PC-3 (cell line): ENCODE results near the gene ARL8A. TPM values are rescaled to one million over a fixed set of nuclear protein-coding genes. Genes with fewer than 3 reads are reported as not detected.
"Not testable (repeated sequence)": the region's sequence is repeated elsewhere in the genome, so short reads cannot be mapped to it uniquely, and the experiment has no call there.

Source experiments
- ATAC-seq: fragments of 200-7000 bp; cut with Tn5 transposase; 2 replicates; pipeline ENCODE4 v1.9.1; 2020; ENCODE audit warnings: mild to moderate bottlenecking, moderate library complexity
- BruUV-seq: library from RNA; stranded (reverse); fragments of 400-500 nt; replicated peaks from 2 replicates; lab custom pipeline; 2021; lab: Mats Ljungman, UMichigan
- CTCF ChIA-PET: fragments of 300-600 bp; sonication (Branson Sonifier 250); formaldehyde crosslinking; loops from one replicate; lab custom pipeline; 2022; ENCODE audit warnings: antibody characterized with exemption; lab: Charles Lee
- POLR2A ChIA-PET: fragments of 300-600 bp; sonication (Branson Sonifier 250); formaldehyde crosslinking; loops from one replicate; lab custom pipeline; 2022; ENCODE audit warnings: antibody characterized with exemption; ENCODE audit not compliant: unreplicated experiment; lab: Charles Lee
- DNase-seq: peaks from one replicate; pipeline ENCODE4 v3.0.0-alpha.2; 2015
- H2AFZ ChIP-seq: fragments of 300-600 bp; sonication (generic); 2 replicates; pipeline ENCODE4 v1.6.0; 2016; ENCODE audit warnings: antibody characterized with exemption, low read length
- H3F3A ChIP-seq: fragments of 300-600 bp; sonication (generic); one replicate; pipeline ENCODE4 v1.6.0; 2017; ENCODE audit warnings: antibody characterized with exemption, low read length, control low read depth, mild to moderate bottlenecking; ENCODE audit not compliant: unreplicated experiment
- H3K27ac ChIP-seq: fragments of 300-600 bp; sonication (generic); 2 replicates; pipeline ENCODE4 v1.5.1; 2016; ENCODE audit warnings: mild to moderate bottlenecking, low read length
- H3K27me3 ChIP-seq: fragments of 300-600 bp; sonication (generic); 2 replicates; pipeline ENCODE4 v1.6.1; 2016; ENCODE audit warnings: low read length, mixed read lengths
- H3K36me3 ChIP-seq: fragments of 300-600 bp; sonication (generic); 2 replicates; pipeline ENCODE4 v1.6.1; 2016; ENCODE audit warnings: low read depth, mixed run types, low read length, mixed read lengths
- H3K4me1 ChIP-seq: fragments of 300-600 bp; sonication (generic); 2 replicates; pipeline ENCODE4 v1.5.1; 2016; ENCODE audit warnings: low read length; ENCODE audit not compliant: insufficient read depth
- H3K4me2 ChIP-seq: fragments of 300-600 bp; sonication (generic); 2 replicates; pipeline ENCODE4 v1.6.0; 2016; ENCODE audit warnings: low read length
- H3K4me3 ChIP-seq: fragments of 300-600 bp; sonication (generic); 2 replicates; pipeline ENCODE4 v1.5.1; 2016; ENCODE audit warnings: mild to moderate bottlenecking, low read length, mixed read lengths
- H3K79me2 ChIP-seq: fragments of 300-600 bp; sonication (generic); 2 replicates; pipeline ENCODE4 v1.6.1; 2017; ENCODE audit warnings: low read length, mixed read lengths
- H3K9ac ChIP-seq: fragments of 300-600 bp; sonication (generic); 2 replicates; pipeline ENCODE4 v1.6.0; 2016; ENCODE audit warnings: mild to moderate bottlenecking, low read length
- H3K9me2 ChIP-seq: fragments of 300-600 bp; sonication (generic); replicated peaks from 2 replicates; pipeline ENCODE4 v1.6.1; 2016; ENCODE audit warnings: mixed run types, low read length, mixed read lengths
- H3K9me3 ChIP-seq: fragments of 300-600 bp; sonication (generic); 2 replicates; pipeline ENCODE4 v1.6.1; 2016; ENCODE audit warnings: low read length, mixed read lengths
- H4K20me1 ChIP-seq: fragments of 300-600 bp; sonication (generic); 2 replicates; pipeline ENCODE4 v1.6.1; 2016; ENCODE audit warnings: low read length, mixed read lengths
- CTCF ChIP-seq: fragments of 300-600 bp; sonication (generic); conservative IDR thresholded peaks from 2 replicates; pipeline ENCODE4 v1.5.1; 2017; ENCODE audit warnings: antibody characterized with exemption, low read depth, mild to moderate bottlenecking, low read length
- EZH2 ChIP-seq: fragments of 300-600 bp; sonication (generic); IDR thresholded peaks from one replicate; pipeline ENCODE4 v1.6.1; 2017; ENCODE audit warnings: antibody characterized with exemption, mild to moderate bottlenecking, low read length; ENCODE audit not compliant: unreplicated experiment
- EZH2phosphoT487 ChIP-seq: fragments of 300-600 bp; sonication (generic); IDR thresholded peaks from 2 replicates; pipeline ENCODE4 v1.6.1; 2018; ENCODE audit warnings: mild to moderate bottlenecking, antibody characterized with exemption, low read length, borderline replicate concordance
- intact Hi-C: fragments of 100-400 bp; cut with micrococcal nuclease; formaldehyde crosslinking; loops from 2 replicates; pipeline ENCODE4 v1.9.0; 2023
- total RNA-seq: library from RNA; depleted of rRNA; stranded (reverse); fragments of >200 nt; gene quantifications from 2 replicates; pipeline ENCODE4 v1.2.3, GENCODE V29; 2014

The ARL8A gene
- total RNA-seq, 1 experiment from 2014 or later: 20.4 TPM

GRCh38 chr1:202167708-202168415 lies 23.3 kb upstream of the ARL8A start:
- Histone ChIP-seq H3K4me2 (no peak overlapping the region), H3K36me3 (no peaks in the 10 kb centered on the region), H3K27ac (no peak overlapping the region), H3K9me2 (no peaks in the 10 kb centered on the region), H3K4me1 (no peaks in the 10 kb centered on the region), H3K4me3 (no peak overlapping the region), H3K9me3 (no peaks in the 10 kb centered on the region), H3K9ac (no peak overlapping the region), H3K27me3 (no peaks in the 10 kb centered on the region), H4K20me1 (no peaks in the 10 kb centered on the region), H3F3A (no peaks in the 10 kb centered on the region), H2AFZ (no peak overlapping the region), H3K79me2 (no peaks in the 10 kb centered on the region)
- BruUV-seq: no TSS peak
- no peak for TF ChIP-seq CTCF
- no peak for TF ChIP-seq EZH2phosphoT487
- no peak for TF ChIP-seq EZH2
- intact Hi-C loops: no loop called here
- ChIA-PET CTCF (no interaction called here), POLR2A (no interaction called here)
- ATAC-seq (no peak), DNase-seq (no peak)

GRCh38 chr1:202167054-202167453 lies 22.5 kb upstream of the ARL8A start:
- BruUV-seq, H3K9me2 ChIP-seq, H2AFZ ChIP-seq, H3K4me1 ChIP-seq, POLR2A ChIA-PET, H3K9ac ChIP-seq, H3K4me3 ChIP-seq, DNase-seq, H3K27ac ChIP-seq, H3K36me3 ChIP-seq, H3K79me2 ChIP-seq, H3K4me2 ChIP-seq, intact Hi-C loops, H3K9me3 ChIP-seq, H3K27me3 ChIP-seq, H3F3A ChIP-seq, H4K20me1 ChIP-seq, ATAC-seq, CTCF ChIA-PET: not testable (repeated sequence)

GRCh38 chr1:202165942-202166843 lies 21.7 kb upstream of the ARL8A start:
- Histone ChIP-seq H3K9me2 (no peaks in the 10 kb centered on the region), H3K27me3 (no peaks in the 10 kb centered on the region), H3K4me3 (no peak overlapping the region), H4K20me1 (no peaks in the 10 kb centered on the region), H3K36me3 (no peaks in the 10 kb centered on the region), H3K27ac (no peak overlapping the region), H3K9me3 (no peaks in the 10 kb centered on the region), H3K4me1 (no peaks in the 10 kb centered on the region), H3K9ac (no peak overlapping the region), H3F3A (no peaks in the 10 kb centered on the region), H3K4me2 (no peak overlapping the region), H3K79me2 (no peaks in the 10 kb centered on the region), H2AFZ (no peak overlapping the region)
- POLR2A ChIA-PET: no interaction called here
- ATAC-seq (no peak), DNase-seq (no peak)
- TF ChIP-seq CTCF (no peak), EZH2 (no peak), EZH2phosphoT487 (no peak)
- intact Hi-C loops: no loop called here
- BruUV-seq: no TSS peak
- CTCF ChIA-PET: no interaction called here
